Measurements from ENCODE around the gene ODAPH.

The ODAPH gene

GRCh38 chr4:75545526-75545925 is 10.3 kb upstream of the ODAPH start:
- DNase-seq: no peak

- DNase-seq: no peak
Observed at GRCh38 chr4:75547647-75548387, 8.0 kb upstream of the ODAPH start.

GRCh38 chr4:75549019-75549418 is 6.8 kb upstream of the ODAPH start:
- DNase-seq: no peak

GRCh38 chr4:75552452-75552851 is 3.4 kb upstream of the ODAPH start:
- no peak for DNase-seq

- no peak for DNase-seq
Observed at GRCh38 chr4:75557696-75558095, 1.8 kb downstream of the ODAPH start.

GRCh38 chr4:75561789-75562188 is 5.9 kb downstream of the ODAPH start:
- no peak for DNase-seq

- no peak for DNase-seq
Observed at GRCh38 chr4:75564023-75564422, 8.2 kb downstream of the ODAPH start.

GRCh38 chr4:75565481-75565880 is 9.6 kb downstream of the ODAPH start:
- peak; percentile 14 to 50 for DNase-seq

GRCh38 chr4:75566911-75567310 is 11.0 kb downstream of the ODAPH start:
- DNase-seq: no peak

- DNase-seq: no peak
Observed at GRCh38 chr4:75567725-75568124, 11.9 kb downstream of the ODAPH start.

GRCh38 chr4:75584067-75584466 is 28.2 kb downstream of the ODAPH start:
- DNase-seq: no peak

- no peak for DNase-seq
Observed at GRCh38 chr4:75593393-75593792, 37.5 kb downstream of the ODAPH start.

GRCh38 chr4:75596061-75596460 is 40.2 kb downstream of the ODAPH start:
- no peak for DNase-seq

GRCh38 chr4:75598390-75598789 is 42.5 kb downstream of the ODAPH start:
- no peak for DNase-seq

- no peak for DNase-seq
Observed at GRCh38 chr4:75599647-75600046, 43.8 kb downstream of the ODAPH start.

GRCh38 chr4:75605928-75606327 is 50.1 kb downstream of the ODAPH start:
- DNase-seq: no peak

- no peak for DNase-seq
Observed at GRCh38 chr4:75612306-75612705, 56.4 kb downstream of the ODAPH start.
